Aorta (tissue), 5 donors: ENCODE results near the gene ABCF1. TPM values are rescaled to one million over a fixed set of nuclear protein-coding genes. Genes with fewer than 3 reads are reported as not detected.
A peak's percentile ranks its signal among the peaks of the same experiment; 100 is the strongest.

Experiments
- ATAC-seq: fragments of 200-7000 bp; cut with Tn5 transposase; one replicate; pipeline ENCODE4 v1.9.1; 2022; ENCODE audit warnings: moderate library complexity; ENCODE audit not compliant: low FRiP score
- DNase-seq, 2 donors: peaks; one replicate each; pipeline ENCODE4 v3.0.0-alpha.2; 2020
- H3K27ac ChIP-seq, 2 donors: one replicate each; pipeline ENCODE4 v1.5.1; 2013; ENCODE audit warnings: low read length in 2 of 2, mild to moderate bottlenecking in 2 of 2, moderate library complexity in 2 of 2, control low read depth in 1 of 2, inconsistent platforms in 1 of 2, low read depth in 1 of 2
- H3K27me3 ChIP-seq, 2 donors: one replicate each; pipeline ENCODE4 v1.6.1; 2013; ENCODE audit warnings: control low read depth in 1 of 2, low read length in 1 of 2, mild to moderate bottlenecking in 1 of 2, moderate library complexity in 1 of 2; ENCODE audit not compliant: insufficient read depth in 2 of 2, control insufficient read depth in 1 of 2
- H3K36me3 ChIP-seq, 2 donors: one replicate each; pipeline ENCODE4 v1.6.1; 2013; ENCODE audit warnings: control low read depth in 1 of 2, low read length in 1 of 2, mild to moderate bottlenecking in 1 of 2; ENCODE audit not compliant: insufficient read depth in 2 of 2, control insufficient read depth in 1 of 2
- H3K4me1 ChIP-seq, 2 donors: one replicate each; pipeline ENCODE4 v1.6.1; 2013; ENCODE audit warnings: low read length in 2 of 2, control low read depth in 1 of 2, mild to moderate bottlenecking in 1 of 2, moderate library complexity in 1 of 2; ENCODE audit not compliant: insufficient read depth in 2 of 2, control insufficient read depth in 1 of 2
- H3K4me3 ChIP-seq, 2 donors: one replicate each; pipeline ENCODE4 v1.5.1; 2013; ENCODE audit warnings: low read length in 2 of 2, control low read depth in 1 of 2, mild to moderate bottlenecking in 1 of 2
- H3K9me3 ChIP-seq: one replicate; pipeline ENCODE4 v1.6.1; 2013; ENCODE audit warnings: mild to moderate bottlenecking, low read length; ENCODE audit not compliant: control insufficient read depth
- WGBS, 2 donors: extraction: QIAGEN DNeasy Blood & Tissue Kit; methylation state at CpG; one replicate each; pipeline ENCODE4 v1.1.7; 2013; 5-methylcytosine and 5-hydroxymethylcytosine counted together
- intact Hi-C, 2 donors: fragments of 100-400 bp; cut with DNase I; formaldehyde crosslinking; loops; one replicate each; pipeline versions ENCODE4 v1.14.2 to v1.15.0; 2022
- polyA plus RNA-seq, 2 donors: library from polyadenylated mRNA; stranded (reverse); fragments of 200-250 nt; gene quantifications; one replicate each; pipeline ENCODE4 v1.2.3, GENCODE V29; 2013
- total RNA-seq, 2 donors: library from RNA; stranded (reverse); fragmentation: NEBNext Ultra II Directional; extraction: Animal tissue kit (Norgen Biotek cat#: 25700); gene quantifications; one replicate each; pipeline ENCODE4 v1.2.1, GENCODE V29; 2021
- donor health status: healthy with polysubstance abuse.
- donor health status: Bipolar disorder and iron deficiency.
- donor health status: DM: no; HTN: no; CAD: no.
- donor health status: DM: no; HTN: no; CAD: no.
- donor health status: DM: yes; HTN: yes; CAD: no.

ABCF1 gene
- total and polyA plus RNA-seq, 4 donors: 20.6 to 41.2 (median 28.8) TPM

- DNase-seq: peak; percentile 96 to 97
- peak; percentile 93 for ATAC-seq
- no peaks in the 10 kb centered on the region for H3K4me1 ChIP-seq
- WGBS, 2 donors: 1% methylated on average over 57 to 71 of the region's 71 CpGs
- no peaks in the 10 kb centered on the region for H3K27me3 ChIP-seq
- peak within 1 kb of the TSS; percentile 17 to 75 for H3K27ac ChIP-seq
- H3K36me3 ChIP-seq: peaks cover 0 to 2% of the 10 kb centered on the region in 2 donors
- no peaks in the 10 kb centered on the region for H3K9me3 ChIP-seq
- H3K4me3 ChIP-seq: peak within 1 kb of the TSS; percentile 67 to 69
- intact Hi-C loops: loop anchor here in 1 of 2 donors (5.0 kb wide), 2 partner anchors 61 to 166 kb away; partner anchors contain the start of genes MRPS18B, PPP1R10 and TUBB
Measured at GRCh38 chr6:30556066-30556905, 15.0 kb upstream of the ABCF1 start, which contains the start of gene GNL1. Gene GNL1 (minus strand): TSS chr6:30556489. CDS start chr6:30556203, 286 bp downstream.

GRCh38 chr6:30556906-30557682 is 14.1 kb upstream of the ABCF1 start, which contains the start of gene PRR3:
Gene PRR3 (plus strand): TSS chr6:30557295. CDS start chr6:30557345, 50 bp downstream.
- DNase-seq: peak; percentile 94 to 96
- 0 to 1% methylated on average over 42 of the region's 42 CpGs for WGBS, 2 donors
- peak within 1 kb of the TSS; percentile 17 to 75 for H3K27ac ChIP-seq

GRCh38 chr6:30557683-30557981 is 13.6 kb upstream of the ABCF1 start:
- Histone ChIP-seq H3K4me1 (no peaks in the 10 kb centered on the region), H3K9me3 (no peaks in the 10 kb centered on the region), H3K27me3 (no peaks in the 10 kb centered on the region), H3K36me3 (no peaks in the 10 kb centered on the region), H3K4me3 (peak overlapping the region; percentile 67 to 69), H3K27ac (peak overlapping the region; percentile 5 to 75)
- WGBS, 2 donors: 2 to 3% methylated on average over 6 of the region's 6 CpGs
- intact Hi-C loops: loop anchor here in 1 of 2 donors (5.0 kb wide), 2 partner anchors 60 to 165 kb away; partner anchors contain the start of genes MRPS18B, PPP1R10 and TUBB
- DNase-seq (no peak), ATAC-seq (no peak)

More at GRCh38 chr6:30556906-30557682, 14.1 kb upstream of the ABCF1 start, which contains the start of gene PRR3:
- intact Hi-C loops: loop anchor here in 1 of 2 donors (5.0 kb wide), 2 partner anchors 60 to 165 kb away; partner anchors contain the start of genes MRPS18B, PPP1R10 and TUBB
- Histone ChIP-seq H3K27me3 (no peaks in the 10 kb centered on the region), H3K36me3 (peaks cover 0 to 2% of the 10 kb centered on the region in 2 donors), H3K9me3 (no peaks in the 10 kb centered on the region), H3K4me1 (no peaks in the 10 kb centered on the region), H3K4me3 (peak within 1 kb of the TSS; percentile 67 to 69)
- peak; percentile 93 for ATAC-seq

- no peaks in the 10 kb centered on the region for H3K4me1 ChIP-seq
- ATAC-seq (no peak), DNase-seq (no peak)
- H3K36me3 ChIP-seq: no peaks in the 10 kb centered on the region
- H3K9me3 ChIP-seq: no peaks in the 10 kb centered on the region
- intact Hi-C loops: no loop called here
- H3K27ac ChIP-seq: no peak overlapping the region
- 90 to 94% methylated on average over 3 of the region's 3 CpGs for WGBS, 2 donors
- H3K4me3 ChIP-seq: no peak overlapping the region
- H3K27me3 ChIP-seq: no peaks in the 10 kb centered on the region
Measured at GRCh38 chr6:30560930-30561329, 10.3 kb upstream of the ABCF1 start.

- intact Hi-C loops: no loop called here
- no peak for DNase-seq
- no peaks in the 10 kb centered on the region for H3K36me3 ChIP-seq
- 92 to 93% methylated on average over 14 of the region's 14 CpGs for WGBS, 2 donors
- no peak overlapping the region for H3K27ac ChIP-seq
- no peak for ATAC-seq
- H3K4me1 ChIP-seq: no peaks in the 10 kb centered on the region
- no peak overlapping the region for H3K4me3 ChIP-seq
- H3K9me3 ChIP-seq: no peaks in the 10 kb centered on the region
- H3K27me3 ChIP-seq: no peaks in the 10 kb centered on the region
Measured at GRCh38 chr6:30562470-30563425, 8.5 kb upstream of the ABCF1 start.

- no peak overlapping the region for H3K27ac ChIP-seq
- WGBS, 2 donors: 93 to 96% methylated on average over 1 of the region's 1 CpG
- H3K36me3 ChIP-seq: no peaks in the 10 kb centered on the region
- DNase-seq (no peak), ATAC-seq (no peak)
- no peaks in the 10 kb centered on the region for H3K4me1 ChIP-seq
- H3K27me3 ChIP-seq: no peaks in the 10 kb centered on the region
- no peak overlapping the region for H3K4me3 ChIP-seq
- no peaks in the 10 kb centered on the region for H3K9me3 ChIP-seq
- intact Hi-C loops: no loop called here
Measured at GRCh38 chr6:30564114-30564513, 7.1 kb upstream of the ABCF1 start.

GRCh38 chr6:30565772-30566171 is 5.5 kb upstream of the ABCF1 start:
- Histone ChIP-seq H3K4me3 (no peak overlapping the region), H3K36me3 (no peaks in the 10 kb centered on the region), H3K9me3 (no peaks in the 10 kb centered on the region), H3K27ac (no peak overlapping the region), H3K27me3 (no peaks in the 10 kb centered on the region), H3K4me1 (no peaks in the 10 kb centered on the region)
- intact Hi-C loops: no loop called here
- DNase-seq (no peak), ATAC-seq (no peak)

- intact Hi-C loops: no loop called here
- Histone ChIP-seq H3K27ac (no peak overlapping the region), H3K9me3 (no peaks in the 10 kb centered on the region), H3K36me3 (no peaks in the 10 kb centered on the region), H3K4me1 (no peaks in the 10 kb centered on the region), H3K4me3 (no peak overlapping the region), H3K27me3 (no peaks in the 10 kb centered on the region)
- DNase-seq (no peak), ATAC-seq (no peak)
- WGBS, 2 donors: 74 to 80% methylated on average over 3 of the region's 3 CpGs
Measured at GRCh38 chr6:30568245-30568644, 3.0 kb upstream of the ABCF1 start.
